Omental fat pad (tissue), 4 donors: ENCODE results near the gene SLC13A1. TPM values are rescaled to one million over a fixed set of nuclear protein-coding genes. Genes with fewer than 3 reads are reported as not detected.
"Not testable (repeated sequence)": the region's sequence is repeated elsewhere in the genome, so short reads cannot be mapped to it uniquely, and the experiment has no call there.

Source experiments
- ATAC-seq: fragments of 150-250 bp; one replicate; pipeline ENCODE4 v1.9.1; 2016; ENCODE audit warnings: mild to moderate bottlenecking, moderate library complexity; ENCODE audit not compliant: low FRiP score
- DNase-seq: peaks from one replicate; pipeline ENCODE4 v3.0.0-alpha.2; 2019; ENCODE audit warnings: low spot score
- CTCF ChIP-seq, 3 donors: fragments of 450-650 bp; IDR thresholded peaks; one replicate each; pipeline ENCODE4 v1.5.1; 2016 to 2017; ENCODE audit warnings: antibody characterized with exemption in 3 of 3, mild to moderate bottlenecking in 3 of 3, moderate library complexity in 2 of 3
- total RNA-seq, 4 donors: library from RNA; depleted of rRNA; stranded (reverse); fragments of >200 nt; gene quantifications; one replicate each; pipeline ENCODE4 v1.1.0, GENCODE V29; 2016

Gene SLC13A1
- total RNA-seq, 4 donors from 2014 or later, result not detected

GRCh38 chr7:123230147-123230546 lies 30.4 kb upstream of the SLC13A1 start:
- DNase-seq (no peak), ATAC-seq (no peak)
- no peak for TF ChIP-seq CTCF (IDR thresholded peaks at IDR 0.05)

GRCh38 chr7:123229426-123229825 lies 29.7 kb upstream of the SLC13A1 start:
- no peak for TF ChIP-seq CTCF (IDR thresholded peaks at IDR 0.05)
- ATAC-seq, result no peak
- DNase-seq, result no peak

- not testable (repeated sequence) for ATAC-seq, DNase-seq
These were observed 27.9 kb upstream of the SLC13A1 start for GRCh38 chr7:123227666-123228065.

GRCh38 chr7:123220396-123220795 lies 20.6 kb upstream of the SLC13A1 start:
- ATAC-seq, result no peak
- TF ChIP-seq CTCF (IDR thresholded peaks at IDR 0.05), result no peak

GRCh38 chr7:123218866-123219265 lies 19.1 kb upstream of the SLC13A1 start:
- no peak for TF ChIP-seq CTCF (IDR thresholded peaks at IDR 0.05)
- ATAC-seq (no peak), DNase-seq (no peak)

More at GRCh38 chr7:123220396-123220795, 20.6 kb upstream of the SLC13A1 start:
- no peak for DNase-seq

- TF ChIP-seq CTCF (IDR thresholded peaks at IDR 0.05), result no peak
- ATAC-seq (no peak), DNase-seq (no peak)
These were observed 17.1 kb upstream of the SLC13A1 start for GRCh38 chr7:123216825-123217224.

GRCh38 chr7:123215350-123215749 lies 15.6 kb upstream of the SLC13A1 start:
- TF ChIP-seq CTCF (IDR thresholded peaks at IDR 0.05), result no peak
- DNase-seq (no peak), ATAC-seq (no peak)

GRCh38 chr7:123211545-123211944 lies 11.8 kb upstream of the SLC13A1 start:
- no peak for TF ChIP-seq CTCF (IDR thresholded peaks at IDR 0.05)
- no peak for DNase-seq
- no peak for ATAC-seq
